Measurements from ENCODE around the gene KCNN1. TPM values are rescaled to one million over a fixed set of nuclear protein-coding genes. Genes with fewer than 3 reads are reported as not detected.

KCNN1 gene
- total and polyA plus RNA-seq, 9 of the 15 experiments (the other 6 are each of a cell fraction or from before 2014, with no cell fraction given), result 0.01 to 6.2 (median 0.72) TPM

- peak overlapping the region; percentile 93 to 96 for H3K9ac ChIP-seq (ENCODE audit: insufficient read depth in 1 of 2, low read depth in 2 of 2, low read length in 2 of 2)
- intact Hi-C loops (cut with micrococcal nuclease), result loop anchor here (10.0 kb wide), 1 partner anchor 163 kb away; no protein-coding TSS in a partner anchor
- in situ Hi-C loops (cut with MboI), result loop anchor here (10.0 kb wide), 1 partner anchor 163 kb away; no protein-coding TSS in a partner anchor
- WGBS (ENCODE audit: insufficient coverage, low coverage, missing lambda C conversion rate), result 7% methylated on average over 15 of the region's 15 CpGs
- H3K4me1 ChIP-seq (replicated peaks in 1 of 2; ENCODE audit: control insufficient read depth in 2 of 2, insufficient read depth in 2 of 2, low read length in 2 of 2), result peaks cover 34 to 68% of the 10 kb centered on the region in 2 experiments
- H2AFZ ChIP-seq (ENCODE audit: low read depth, low read length), result peak overlapping the region; percentile 84
- no peaks in the 10 kb centered on the region; the same call in none of the 2 replicates for H4K20me1 ChIP-seq (replicated peaks; ENCODE audit: control insufficient read depth, insufficient read depth, low read length)
- DNase-seq (ENCODE audit: extremely low read depth in 1 of 4, low spot score in 3 of 4) (no peak), ATAC-seq (peak; percentile 28), FAIRE-seq (no peak)
- peak overlapping the region; percentile 86 for H3K4me2 ChIP-seq (ENCODE audit: insufficient read depth, low read length)
- H3K27ac ChIP-seq (ENCODE audit: extremely low read depth, low read depth, low read length), result peak overlapping the region; percentile 95
- TF ChIP-seq SRF (CRISPR knock-in tag; IDR thresholded peaks at IDR 0.05) (no peak), SP1 (CRISPR knock-in tag; IDR thresholded peaks at IDR 0.05) (0 out of 2 replicates have a peak, but pooled peaks have one; percentile 7), FOXK1 (CRISPR knock-in tag; IDR thresholded peaks at IDR 0.05; ENCODE audit: borderline replicate concordance) (no peak), ZNF586 (CRISPR knock-in tag; conservative IDR thresholded peaks at IDR 0.05) (no peak), USF1 (CRISPR knock-in tag; IDR thresholded peaks at IDR 0.05) (0 out of 2 replicates have a peak, but pooled peaks have one; percentile 11), HDAC3 (IDR thresholded peaks at IDR 0.05; ENCODE audit: borderline replicate concordance, partially characterized antibody) (no peak)
- ChIA-PET POLR2A (interaction anchor here (0.6 to 0.7 kb wide), 2 partner anchors 64 to 593 kb away, joined by 3 to 4 read pairs; no protein-coding TSS in a partner anchor), CTCF (ENCODE audit: low intra/inter-chr PET ratio) (interaction anchor here (0.6 kb wide), 1 partner anchor 52 kb away, joined by 3 read pairs; no protein-coding TSS in a partner anchor)
- no peaks in the 10 kb centered on the region for H3K9me3 ChIP-seq (replicated peaks; ENCODE audit: control insufficient read depth, insufficient read depth, low read depth, low read length)
- H3K79me2 ChIP-seq (ENCODE audit: control insufficient read depth, insufficient read depth, low read length), result peaks cover 27% of the 10 kb centered on the region
- H3K27me3 ChIP-seq (ENCODE audit: control insufficient read depth in 2 of 2, insufficient read depth in 2 of 2, low read length in 2 of 2), result no peaks in the 10 kb centered on the region
- H3K9me1 ChIP-seq (ENCODE audit: control insufficient read depth, insufficient read depth, low read length), result no peaks in the 10 kb centered on the region
- peak overlapping the region; percentile 87 for H3K4me3 ChIP-seq
- H3K36me3 ChIP-seq (ENCODE audit: control insufficient read depth, insufficient read depth, low read length), result peaks cover 7% of the 10 kb centered on the region; the same call in 2 of the 3 replicates
- BruUV-seq (replicated peaks), result no TSS peak
Observed at GRCh38 chr19:18001777-18002345, 35.0 kb downstream of the KCNN1 start.

All from K562 (cell line).